HFF-Myc (cell line): ENCODE data around the gene SPIB.

Source experiments
- DNase-seq: peaks from one replicate; pipeline ENCODE4 v3.0.0-alpha.2; 2011; ENCODE audit warnings: low read depth; ENCODE audit errors: extremely low read depth
- H3K4me3 ChIP-seq: replicated peaks from 2 replicates; pipeline ENCODE4 v1.5.1; 2011; ENCODE audit warnings: low read depth, mild to moderate bottlenecking, control low read depth, low read length
- TF ChIP-seq, protein P1 (sequence below): IDR thresholded peaks from 2 replicates; pipeline ENCODE4 v1.5.1; 2012; ENCODE audit warnings: mild to moderate bottlenecking, low read depth, low read length, control low read depth; ENCODE audit errors: missing control alignments

The SPIB gene

GRCh38 chr19:50378863-50379236 lies 39.9 kb upstream of the SPIB start:
- TF ChIP-seq, protein P1, sequence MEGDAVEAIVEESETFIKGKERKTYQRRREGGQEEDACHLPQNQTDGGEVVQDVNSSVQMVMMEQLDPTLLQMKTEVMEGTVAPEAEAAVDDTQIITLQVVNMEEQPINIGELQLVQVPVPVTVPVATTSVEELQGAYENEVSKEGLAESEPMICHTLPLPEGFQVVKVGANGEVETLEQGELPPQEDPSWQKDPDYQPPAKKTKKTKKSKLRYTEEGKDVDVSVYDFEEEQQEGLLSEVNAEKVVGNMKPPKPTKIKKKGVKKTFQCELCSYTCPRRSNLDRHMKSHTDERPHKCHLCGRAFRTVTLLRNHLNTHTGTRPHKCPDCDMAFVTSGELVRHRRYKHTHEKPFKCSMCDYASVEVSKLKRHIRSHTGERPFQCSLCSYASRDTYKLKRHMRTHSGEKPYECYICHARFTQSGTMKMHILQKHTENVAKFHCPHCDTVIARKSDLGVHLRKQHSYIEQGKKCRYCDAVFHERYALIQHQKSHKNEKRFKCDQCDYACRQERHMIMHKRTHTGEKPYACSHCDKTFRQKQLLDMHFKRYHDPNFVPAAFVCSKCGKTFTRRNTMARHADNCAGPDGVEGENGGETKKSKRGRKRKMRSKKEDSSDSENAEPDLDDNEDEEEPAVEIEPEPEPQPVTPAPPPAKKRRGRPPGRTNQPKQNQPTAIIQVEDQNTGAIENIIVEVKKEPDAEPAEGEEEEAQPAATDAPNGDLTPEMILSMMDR, result no peak
- no peak overlapping the region for H3K4me3 ChIP-seq
- DNase-seq, result no peak

- H3K4me3 ChIP-seq, result no peak overlapping the region
- DNase-seq, result no peak
- TF ChIP-seq, protein P1, result no peak
These were observed 39.1 kb upstream of the SPIB start for GRCh38 chr19:50379602-50380001.

DNA sequence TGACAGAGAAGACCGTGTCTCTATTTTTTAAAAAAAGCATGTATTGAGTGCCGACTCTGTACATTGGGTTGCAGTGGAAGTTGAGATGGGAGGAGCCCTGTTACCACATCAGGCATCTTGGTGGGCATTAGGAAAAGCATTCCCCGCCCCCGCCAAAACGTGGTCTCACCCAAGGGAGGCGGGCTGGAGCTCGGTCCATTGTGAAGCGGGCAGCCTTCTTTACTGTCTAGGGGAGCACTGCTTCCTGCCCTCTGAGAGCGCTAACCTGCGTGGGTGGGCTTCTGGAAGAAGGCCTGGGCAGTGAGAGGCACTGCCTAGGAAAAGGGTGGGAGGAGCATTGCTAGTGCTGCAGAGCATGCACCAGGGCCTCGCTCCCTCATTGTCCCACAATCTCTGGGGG lies 38.6 kb upstream of the SPIB start:
- TF ChIP-seq, protein P1, result no peak
- H3K4me3 ChIP-seq, result no peak overlapping the region
- DNase-seq, result no peak

GRCh38 chr19:50380751-50381151 lies 38.0 kb upstream of the SPIB start:
- no peak overlapping the region for H3K4me3 ChIP-seq
- TF ChIP-seq, protein P1, result no peak
- no peak for DNase-seq

DNA sequence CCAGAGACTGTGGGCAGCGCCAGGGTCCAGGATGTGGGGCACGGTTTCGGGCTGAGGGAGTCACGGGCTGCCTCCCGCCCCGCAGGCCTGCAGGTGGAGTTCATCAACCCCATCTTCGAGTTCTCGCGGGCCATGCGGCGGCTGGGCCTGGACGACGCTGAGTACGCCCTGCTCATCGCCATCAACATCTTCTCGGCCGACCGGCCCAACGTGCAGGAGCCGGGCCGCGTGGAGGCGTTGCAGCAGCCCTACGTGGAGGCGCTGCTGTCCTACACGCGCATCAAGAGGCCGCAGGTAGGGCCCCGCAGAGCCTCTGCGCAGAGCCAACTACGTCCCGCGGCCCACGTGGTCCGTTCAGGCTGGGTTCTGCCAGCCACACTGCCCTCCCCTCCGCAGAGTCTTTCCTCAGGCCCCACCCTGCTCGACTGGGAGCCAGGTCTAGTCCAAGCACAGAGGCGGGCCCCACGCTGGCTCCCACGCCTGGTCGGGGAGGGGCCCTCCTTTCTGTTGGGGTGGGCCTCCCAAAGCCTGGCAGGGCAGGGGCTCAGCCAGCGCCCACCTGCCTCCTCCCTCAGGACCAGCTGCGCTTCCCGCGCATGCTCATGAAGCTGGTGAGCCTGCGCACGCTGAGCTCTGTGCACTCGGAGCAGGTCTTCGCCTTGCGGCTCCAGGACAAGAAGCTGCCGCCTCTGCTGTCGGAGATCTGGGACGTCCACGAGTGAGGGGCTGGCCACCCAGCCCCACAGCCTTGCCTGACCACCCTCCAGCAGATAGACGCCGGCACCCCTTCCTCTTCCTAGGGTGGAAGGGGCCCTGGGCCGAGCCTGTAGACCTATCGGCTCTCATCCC lies 36.6 kb upstream of the SPIB start:
- no peak for DNase-seq
- H3K4me3 ChIP-seq, result no peak overlapping the region
- TF ChIP-seq, protein P1, result no peak

DNA sequence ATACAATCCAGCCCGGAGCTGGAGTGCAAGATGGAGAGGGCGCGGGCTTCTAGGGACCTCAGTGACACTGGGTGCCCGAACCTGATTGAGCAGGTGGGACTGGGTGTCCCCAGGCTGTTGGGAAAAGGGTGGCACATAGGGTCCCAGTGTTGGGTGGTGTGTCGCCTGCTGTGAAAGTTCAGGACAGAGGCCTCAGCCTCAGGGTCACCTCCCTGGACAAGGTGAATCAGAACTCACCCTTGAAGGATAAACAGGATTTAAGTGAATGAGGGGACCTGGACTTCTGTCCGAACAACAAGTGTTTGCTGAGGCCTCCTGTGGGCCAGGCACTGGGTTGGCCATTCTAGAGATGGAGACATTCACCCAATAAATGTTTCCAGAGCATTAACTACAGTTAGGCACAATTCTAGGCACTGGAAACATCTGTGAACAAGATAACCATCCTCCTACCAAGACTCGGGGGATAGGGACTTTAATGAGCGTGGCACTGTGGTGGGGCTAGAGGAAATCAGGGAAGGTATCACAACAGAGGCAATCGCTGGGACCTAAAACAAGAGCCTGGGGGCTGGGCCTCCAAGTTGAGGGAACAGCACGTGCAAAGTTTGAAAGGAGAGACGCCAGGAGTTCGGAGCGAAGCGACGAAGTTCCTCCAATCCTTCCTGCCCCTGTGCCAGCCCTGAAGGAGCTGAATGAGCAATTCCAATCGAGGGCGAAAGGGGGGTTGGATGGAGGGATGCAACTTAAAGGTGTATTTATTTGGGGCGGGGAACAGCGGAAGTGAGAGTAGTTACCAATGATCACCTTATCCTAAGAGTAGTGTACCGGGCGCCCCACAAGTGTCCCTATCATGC lies 35.5 kb upstream of the SPIB start:
- TF ChIP-seq, protein P1, result no peak
- peak overlapping the region; percentile 60 for H3K4me3 ChIP-seq
- no peak for DNase-seq
